Measurements from ENCODE around the gene LGALS16.
"Not testable (repeated sequence)": the region's sequence is repeated elsewhere in the genome, so short reads cannot be mapped to it uniquely, and the experiment has no call there.

LGALS16 gene, protein sequence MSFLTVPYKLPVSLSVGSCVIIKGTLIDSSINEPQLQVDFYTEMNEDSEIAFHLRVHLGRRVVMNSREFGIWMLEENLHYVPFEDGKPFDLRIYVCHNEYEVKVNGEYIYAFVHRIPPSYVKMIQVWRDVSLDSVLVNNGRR

DNA sequence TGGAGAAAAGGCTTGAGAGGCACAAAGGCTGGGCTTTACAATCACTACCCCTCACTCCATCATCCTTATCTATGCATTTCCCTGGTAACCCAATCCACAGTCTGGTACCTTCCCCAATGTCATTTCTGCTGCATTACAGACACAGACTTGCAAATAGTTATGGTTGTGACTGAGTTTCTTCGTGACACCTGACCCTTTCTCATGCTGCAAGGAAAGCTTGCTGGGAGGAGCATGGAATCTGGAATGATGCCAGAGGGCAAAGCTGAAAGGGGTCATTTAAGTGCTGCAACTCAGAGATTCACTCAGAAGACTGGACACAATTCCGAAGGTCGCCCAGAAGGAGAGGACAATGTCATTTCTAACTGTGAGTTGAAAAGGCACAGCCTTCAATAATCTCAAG, at the start of gene LGALS16:
LGALS16 (plus strand) TSS at position 301 of the 400 bp plus-strand sequence; CDS start at position 350, 49 bp downstream.
- DNase-seq: no peak

DNA sequence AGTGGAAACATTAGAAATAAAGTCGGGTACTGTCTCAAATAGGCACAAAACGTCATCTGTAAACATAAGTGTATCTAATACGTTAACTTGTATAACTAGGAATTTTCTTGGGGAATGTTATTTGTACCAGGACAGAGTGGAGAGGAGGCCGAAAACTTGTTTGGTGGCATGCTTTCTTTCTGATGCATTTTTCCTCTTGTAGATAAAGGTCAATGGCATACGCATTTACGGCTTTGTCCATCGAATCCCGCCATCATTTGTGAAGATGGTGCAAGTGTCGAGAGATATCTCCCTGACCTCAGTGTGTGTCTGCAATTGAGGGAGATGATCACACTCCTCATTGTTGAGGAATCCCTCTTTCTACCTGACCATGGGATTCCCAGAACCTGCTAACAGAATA, 48.7 kb upstream of the LGALS16 start:
- DNase-seq: no peak

DNA sequence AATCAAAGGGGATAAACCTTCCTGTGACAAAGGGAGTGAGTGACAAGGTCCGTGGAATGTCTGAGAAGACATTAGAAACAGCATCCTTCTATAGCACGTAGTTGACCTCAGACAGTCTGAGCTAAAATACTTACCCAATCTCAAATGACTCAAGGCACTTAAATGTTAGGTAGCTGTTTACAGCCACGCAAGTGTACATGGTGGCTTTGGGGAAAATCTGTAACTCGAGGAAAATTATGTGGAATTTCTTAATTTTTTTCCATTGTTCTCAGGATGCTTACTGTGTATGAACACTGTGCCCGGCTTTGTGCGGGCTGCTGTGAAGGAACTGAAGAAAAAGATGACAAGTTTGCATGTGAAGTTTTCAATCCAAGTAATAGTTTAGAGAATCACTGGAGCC, 48.2 kb upstream of the LGALS16 start:
- DNase-seq: no peak

DNA sequence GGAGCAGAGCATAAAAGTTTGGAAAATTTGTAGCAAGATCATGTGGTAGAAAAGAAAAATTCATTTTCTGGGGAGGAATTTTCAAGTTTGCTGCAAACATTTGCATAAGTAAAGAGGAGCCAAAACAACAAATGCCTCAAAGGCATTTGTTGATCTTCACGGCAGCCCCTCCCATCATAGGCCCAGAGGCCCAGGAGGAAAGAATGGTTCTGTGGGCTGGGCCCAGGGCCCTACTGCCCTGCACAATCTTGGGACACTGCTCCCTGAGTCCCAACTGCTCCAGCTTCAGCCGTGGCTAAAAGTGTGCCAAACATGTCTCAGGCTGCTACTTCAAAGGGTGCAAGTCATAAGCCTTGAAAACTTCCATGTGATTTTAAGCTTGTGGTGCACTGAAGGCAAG, 42.1 kb upstream of the LGALS16 start:
- no peak for DNase-seq

DNA sequence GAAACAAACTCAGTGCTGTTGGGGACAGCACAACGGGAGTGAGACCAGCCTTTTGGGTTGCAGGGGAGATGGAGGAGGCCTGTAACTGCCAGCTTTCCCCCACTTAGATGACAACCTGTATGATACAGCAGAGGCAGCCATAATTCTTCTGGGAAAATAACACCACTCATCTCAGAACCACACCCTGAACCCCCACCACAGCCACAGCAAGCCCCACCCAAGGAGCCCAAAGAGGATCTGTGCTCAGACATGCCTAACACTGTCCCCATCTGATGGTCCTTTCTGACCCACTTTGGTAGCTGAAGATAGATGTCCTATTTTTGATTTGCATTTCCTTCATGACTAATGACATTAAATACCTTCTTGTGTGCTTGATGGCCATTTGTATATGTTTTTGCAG, 38.0 kb upstream of the LGALS16 start:
- DNase-seq: no peak

DNA sequence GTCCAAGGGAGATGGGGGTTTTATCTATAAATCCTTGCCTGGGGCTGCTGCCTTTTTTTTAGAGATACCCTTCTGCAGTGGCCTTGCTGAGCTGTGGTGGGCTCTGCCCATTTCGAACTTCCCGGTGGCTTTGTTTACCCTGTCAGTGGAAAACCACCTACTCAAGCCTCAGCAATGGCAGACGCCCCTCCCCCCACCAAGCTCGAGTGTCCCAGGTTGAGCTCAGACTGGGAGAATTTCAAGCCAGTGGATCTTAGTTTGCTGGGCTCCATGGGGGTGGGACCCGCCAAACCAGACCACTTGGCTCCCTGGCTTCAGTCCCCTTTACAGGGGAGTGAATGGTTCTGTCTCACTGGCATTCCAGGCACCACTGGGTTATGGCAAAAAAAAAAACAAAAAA, 31.8 kb upstream of the LGALS16 start:
- no peak for DNase-seq

DNA sequence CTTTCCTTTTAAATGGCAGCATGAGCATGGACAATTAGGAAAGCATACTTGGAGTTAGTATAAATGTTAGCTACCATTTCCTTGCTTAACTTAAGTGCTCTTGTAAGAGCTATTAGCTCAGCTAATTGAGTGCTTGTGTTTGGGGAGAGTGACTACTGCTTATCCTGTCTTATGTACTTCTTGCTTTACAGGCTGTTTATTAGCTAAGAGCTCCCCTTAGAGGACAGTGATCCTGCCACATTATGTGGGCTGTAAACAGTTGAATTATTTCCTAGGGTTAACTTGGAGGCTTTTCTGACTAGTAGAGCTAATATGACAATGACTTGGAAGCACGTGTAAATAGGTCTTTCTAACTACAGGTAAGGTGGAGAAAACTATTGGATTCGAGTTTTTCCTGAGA, 28.1 kb upstream of the LGALS16 start:
- peak in 1 of 3 donors; percentile 27 for DNase-seq

DNA sequence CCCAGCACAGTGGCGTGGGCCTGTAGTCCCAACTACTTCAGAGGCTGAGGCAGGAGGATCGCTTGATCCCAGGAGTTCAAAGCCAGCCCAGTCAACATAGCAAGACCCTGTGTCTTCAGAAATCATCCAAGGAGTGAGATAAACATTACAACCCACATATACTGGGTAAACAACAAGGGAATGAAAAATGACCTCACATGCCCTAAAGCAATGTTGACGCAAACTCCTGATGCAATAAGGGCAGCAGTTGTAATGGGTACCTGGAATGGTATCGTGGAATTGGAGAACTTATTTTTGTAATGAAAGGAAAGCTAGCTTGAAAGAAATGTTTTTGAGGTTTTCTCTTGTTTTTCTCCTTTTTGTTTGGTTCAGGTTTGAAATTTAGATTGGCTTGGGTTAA, 24.5 kb upstream of the LGALS16 start:
- no peak for DNase-seq

DNA sequence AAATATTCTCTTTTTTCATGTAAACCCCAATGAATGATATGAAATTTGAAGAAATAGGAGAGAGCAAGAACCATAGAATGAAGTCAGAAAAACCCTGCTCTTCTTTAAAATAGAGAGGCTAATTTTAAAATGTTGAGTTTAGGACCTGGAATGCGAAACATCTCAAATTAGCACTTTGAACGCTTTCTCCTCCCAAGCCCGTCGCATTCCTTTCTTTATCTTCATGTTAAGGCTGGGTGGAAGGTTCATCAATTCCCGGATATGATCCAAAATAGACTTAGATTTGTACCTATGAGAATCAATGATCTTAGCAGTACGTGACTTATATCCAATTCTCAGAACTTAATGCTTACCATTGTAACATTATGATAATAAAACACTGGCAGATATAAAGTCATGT, 24.1 kb upstream of the LGALS16 start:
- no peak for DNase-seq

DNA sequence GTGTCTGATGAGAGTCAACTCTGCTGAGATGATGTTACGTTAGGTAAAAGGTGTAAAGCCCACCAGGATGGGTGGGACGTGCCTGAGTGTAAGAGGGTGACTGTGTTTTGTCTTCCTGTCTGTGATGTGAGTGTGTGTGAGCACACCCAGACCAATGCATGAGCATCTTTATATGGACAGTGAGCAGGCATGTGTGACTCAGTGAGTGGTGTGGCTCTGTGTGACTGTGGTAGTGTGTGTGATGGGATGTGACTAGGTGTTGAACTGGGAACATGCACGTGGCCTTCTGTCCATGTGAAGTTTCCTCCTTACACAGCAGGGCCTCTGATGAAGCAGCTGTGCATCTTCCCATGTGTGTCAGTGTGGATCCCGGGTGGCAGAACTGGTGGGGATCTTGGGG, 17.8 kb upstream of the LGALS16 start:
- peak; percentile 1 to 43 (median 9) for DNase-seq

DNA sequence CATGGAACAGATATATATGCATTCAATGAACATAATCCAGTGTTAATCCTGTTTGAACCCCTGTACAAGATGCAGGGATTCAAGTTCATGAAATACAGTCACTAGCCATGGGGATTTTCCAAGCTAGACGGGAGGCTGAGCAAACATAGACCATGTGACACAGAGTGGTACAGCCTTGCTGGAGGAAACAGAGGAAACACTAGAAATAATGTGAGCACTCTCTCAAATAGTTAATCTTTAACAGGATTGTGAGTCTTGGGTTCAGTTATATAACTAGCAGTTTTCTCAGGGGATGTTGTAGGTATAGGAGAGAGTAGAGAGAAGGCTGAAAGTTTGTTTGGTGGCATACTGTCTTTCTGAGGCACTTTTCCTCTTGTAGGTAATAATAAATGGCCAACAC, 13.9 kb upstream of the LGALS16 start:
- no peak for DNase-seq

DNA sequence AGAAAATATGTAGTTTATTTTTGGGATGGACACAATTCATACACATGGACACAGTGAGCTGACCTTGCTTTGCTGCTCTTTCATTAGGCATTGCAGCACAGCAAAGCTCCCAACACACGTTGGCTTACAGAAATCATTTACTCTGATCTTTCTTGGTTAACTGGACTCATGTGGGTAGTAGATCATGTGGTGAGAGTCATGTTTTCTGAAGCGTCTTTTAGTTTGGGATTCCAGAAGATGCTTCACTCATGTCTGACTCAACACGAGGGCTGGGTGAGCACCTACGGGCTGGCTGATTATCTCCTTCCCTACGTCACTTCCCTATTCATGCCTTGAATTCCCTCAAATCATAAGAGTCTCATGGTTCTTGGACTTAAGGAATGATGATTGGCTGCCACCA, 12.1 kb upstream of the LGALS16 start:
- DNase-seq: no peak

DNA sequence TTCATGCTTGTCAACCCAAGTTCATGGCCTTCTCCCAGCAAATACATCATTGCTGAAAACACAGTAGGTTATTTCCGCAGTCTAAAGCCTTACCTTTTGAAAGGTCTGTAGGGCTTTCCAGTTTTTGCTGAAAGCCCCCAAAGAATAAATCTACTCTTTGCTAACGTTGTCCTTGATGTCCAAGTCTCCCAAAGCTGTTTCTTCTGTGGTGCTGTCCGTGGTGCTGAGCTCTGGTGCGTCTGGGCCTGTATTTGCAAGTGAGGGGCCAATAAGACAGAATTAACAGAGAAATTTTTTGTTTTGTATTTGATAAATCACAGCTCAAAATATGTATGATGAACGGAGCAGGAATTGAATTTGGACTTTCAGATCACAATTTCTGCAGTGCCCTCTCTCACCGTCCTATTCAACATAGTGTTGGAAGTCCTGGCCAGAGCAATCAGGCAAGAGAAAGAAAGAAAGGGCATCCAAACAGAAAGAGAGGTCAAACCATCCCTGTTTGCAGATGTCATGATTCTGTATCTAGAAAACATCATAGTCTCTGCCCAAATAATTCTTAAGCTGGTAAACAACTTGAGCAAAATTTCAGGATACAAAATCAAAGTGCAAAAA, 9.8 kb upstream of the LGALS16 start:
- DNase-seq: peak in 2 of 3 donors; percentile 24 to 45

DNA sequence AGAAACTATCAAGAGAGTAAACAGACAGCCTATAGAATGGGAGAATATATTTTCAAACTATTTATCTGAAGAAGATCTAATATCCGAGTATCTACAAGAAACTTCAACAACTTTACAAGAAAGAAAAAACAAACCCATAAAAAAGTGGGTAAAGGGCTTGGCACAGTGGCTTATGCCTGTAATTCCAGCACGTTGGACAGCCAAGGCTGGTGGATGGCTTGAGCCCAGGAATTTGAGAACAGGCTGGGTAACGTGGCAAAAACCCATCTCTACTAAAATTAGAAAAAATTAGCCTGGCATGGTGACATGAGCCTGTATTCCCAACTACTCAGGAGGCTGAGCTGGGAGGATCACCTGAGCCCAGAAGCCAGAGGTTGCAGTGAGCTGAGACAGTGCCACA, 7.8 kb upstream of the LGALS16 start:
- no peak for DNase-seq

DNA sequence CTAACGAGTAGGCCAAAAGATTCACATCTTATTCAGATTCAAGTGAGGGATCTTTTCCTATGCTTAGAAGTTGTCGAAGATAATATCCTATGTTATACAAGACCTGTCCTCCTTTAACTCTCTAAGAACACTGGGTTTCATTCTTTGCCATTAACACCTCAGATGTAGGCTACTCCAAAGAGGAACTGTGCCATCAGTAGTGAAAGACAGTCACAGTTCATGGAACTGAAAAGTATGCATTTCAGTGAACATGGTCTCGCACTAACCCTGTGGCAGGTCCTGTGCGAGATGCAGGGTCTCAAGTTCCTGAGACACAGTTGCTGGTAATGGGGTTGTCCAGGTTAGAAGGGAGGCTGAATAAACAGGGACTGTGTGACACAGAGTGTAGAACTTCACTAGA, 4.1 kb downstream of the LGALS16 start:
- DNase-seq: no peak

DNA sequence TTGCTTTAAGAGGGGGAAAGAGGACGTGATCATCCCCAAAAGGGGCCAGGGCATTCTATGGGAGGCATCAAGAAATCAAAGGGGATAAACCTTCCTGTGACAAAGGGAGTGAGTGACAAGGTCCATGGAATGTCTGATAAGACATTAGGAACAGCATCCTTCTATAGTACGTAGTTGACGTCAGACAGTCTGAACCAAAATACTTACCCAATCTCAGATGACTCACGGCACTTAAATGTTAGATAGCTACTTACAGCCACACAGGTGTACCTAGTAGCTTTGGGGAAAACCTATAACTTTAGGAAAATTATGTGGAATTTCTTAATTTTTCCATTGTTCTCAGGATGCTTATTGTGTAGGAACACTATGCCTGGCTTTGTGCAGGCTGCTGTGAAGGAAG, 4.9 kb downstream of the LGALS16 start:
- no peak for DNase-seq

DNA sequence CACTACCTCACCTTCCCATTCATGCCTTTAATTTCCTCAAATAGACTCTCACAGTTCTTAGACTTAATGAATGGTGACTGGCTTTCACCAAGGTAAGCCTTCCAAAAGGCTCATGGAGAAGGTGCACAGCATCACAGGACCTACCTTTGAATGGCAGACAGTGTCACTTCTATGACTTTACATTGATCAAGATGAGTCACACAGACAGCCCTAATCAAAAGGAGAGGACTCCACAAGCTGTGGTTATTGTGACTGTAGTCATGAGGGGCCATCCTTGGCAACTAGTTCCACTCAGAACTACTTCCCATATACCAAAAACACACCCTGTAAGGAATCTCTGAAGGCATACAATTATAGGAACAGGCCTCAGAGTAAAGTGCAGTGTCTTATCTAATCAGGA, 5.9 kb downstream of the LGALS16 start:
- DNase-seq: no peak

DNA sequence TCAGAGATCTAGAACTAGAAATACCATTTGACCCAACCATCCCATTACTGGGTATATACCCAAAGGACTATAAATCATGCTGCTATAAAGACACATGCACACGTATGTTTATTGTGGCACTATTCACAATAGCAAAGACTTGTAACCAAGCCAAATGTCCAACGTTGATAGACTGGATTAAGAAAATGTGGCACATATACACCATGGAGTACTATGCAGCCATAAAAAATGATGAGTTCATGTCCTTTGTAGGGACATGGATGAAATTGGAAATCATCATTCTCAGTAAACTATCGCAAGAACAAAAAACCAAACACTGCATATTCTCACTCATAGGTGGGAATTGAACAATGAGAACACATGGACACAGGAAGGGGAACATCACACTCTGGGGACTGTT, 14.1 kb downstream of the LGALS16 start:
- DNase-seq: not testable (repeated sequence)

DNA sequence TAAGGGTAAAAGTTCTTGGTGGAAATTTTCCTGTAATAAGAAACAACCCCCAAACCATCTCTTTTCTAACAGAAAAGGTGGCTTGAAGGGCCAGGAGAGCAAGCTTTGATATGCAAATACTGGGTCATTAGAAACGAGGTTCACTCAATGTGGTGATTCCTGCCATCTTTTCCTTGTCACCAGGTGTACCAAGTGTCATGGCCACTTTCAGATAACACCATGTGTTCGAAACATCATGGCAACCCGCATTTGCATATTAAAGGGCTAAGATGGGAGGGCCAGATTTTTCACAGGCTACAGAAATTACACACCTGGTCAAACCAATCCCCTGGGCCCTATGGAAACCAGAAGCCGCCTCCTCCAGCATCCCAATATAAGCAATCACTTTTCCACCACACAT, 15.3 kb downstream of the LGALS16 start:
- DNase-seq: no peak

DNA sequence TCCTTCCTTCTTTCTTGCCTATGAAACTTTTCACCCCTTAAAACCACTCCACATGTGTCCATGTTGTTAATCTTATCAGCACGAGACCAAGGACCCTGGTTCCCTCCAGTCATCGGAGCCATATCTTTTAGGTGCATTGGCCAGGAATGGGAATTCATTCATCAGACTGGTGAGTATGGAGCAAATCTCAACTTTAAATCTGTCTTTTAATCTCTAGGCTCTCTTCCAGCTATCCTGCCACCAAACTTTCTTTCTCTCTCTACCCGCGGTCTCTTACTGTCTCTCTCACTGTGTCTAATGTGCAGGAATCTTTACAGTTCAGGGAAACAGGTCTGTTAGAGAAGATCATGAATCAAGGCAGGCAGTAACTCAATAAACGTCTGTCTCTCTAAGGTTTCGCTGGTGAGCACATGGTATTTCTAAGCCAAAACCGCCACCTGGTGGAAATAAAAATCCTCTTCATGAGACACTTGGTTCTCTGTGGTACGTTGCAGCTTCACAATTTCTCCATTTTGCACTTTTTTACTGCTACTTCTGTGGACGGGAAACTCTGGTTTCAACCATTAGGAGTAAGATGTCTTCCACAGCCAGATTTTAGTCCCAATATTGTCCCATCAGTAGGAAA, 16.1 kb downstream of the LGALS16 start:
- peak; percentile 76 to 80 (median 76) for DNase-seq

DNA sequence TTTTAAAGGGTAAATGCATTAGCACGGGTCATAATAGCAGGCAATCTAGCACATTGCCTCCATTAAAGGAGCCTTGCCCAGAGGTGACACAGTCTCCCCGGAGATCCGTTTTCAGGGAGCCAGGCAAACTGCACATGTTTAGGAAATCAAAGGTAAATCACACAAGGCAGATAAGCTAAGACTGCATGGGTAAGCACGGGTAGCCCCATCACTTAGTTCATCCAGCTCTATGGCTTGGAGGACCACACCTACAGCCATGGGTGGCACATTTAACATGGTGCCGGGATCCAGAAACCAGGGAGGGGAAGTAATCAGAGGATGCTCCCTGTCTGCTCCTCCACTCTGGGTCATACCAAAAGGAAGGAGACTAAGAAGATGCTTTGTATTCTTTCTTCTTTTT, 16.8 kb downstream of the LGALS16 start:
- DNase-seq: no peak

DNA sequence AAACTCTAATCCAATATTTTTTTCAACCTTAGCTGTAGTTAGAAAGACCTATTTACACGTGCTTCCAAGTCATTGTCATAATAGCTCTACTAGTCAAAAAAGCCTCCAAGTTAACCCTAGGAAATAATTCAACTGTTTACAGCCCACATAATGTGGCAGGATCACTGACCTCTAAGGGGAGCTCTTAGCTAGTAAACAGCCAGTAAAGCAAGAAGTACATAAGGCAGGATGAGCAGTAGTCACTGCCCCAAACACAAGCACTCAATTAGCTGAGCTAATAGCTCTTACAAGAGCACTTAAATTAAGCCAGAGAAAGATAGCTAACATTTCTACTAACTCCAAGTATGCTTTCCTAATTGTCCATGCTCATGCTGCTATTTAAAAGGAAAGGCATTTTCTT, 18.1 kb downstream of the LGALS16 start:
- peak in 1 of 3 donors; percentile 18 for DNase-seq

DNA sequence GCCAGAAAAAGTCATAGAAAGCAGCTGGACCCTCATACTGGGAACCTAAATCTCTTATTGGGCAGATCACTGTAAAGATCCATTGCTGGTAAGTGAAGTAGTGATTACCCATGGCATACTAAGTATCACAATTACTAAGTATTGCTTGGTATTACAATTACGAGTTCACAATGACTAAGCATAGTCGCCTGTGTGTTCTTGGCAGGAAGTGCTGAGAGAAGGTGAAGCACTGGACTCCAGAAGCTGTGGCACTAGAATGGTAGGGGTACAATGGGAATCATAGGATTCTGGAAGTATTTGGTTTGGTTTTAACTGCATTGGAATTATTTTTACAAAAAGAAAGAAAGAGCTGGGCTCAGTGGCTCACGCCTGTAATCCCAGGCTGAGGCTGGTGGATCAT, 20.3 kb downstream of the LGALS16 start:
- DNase-seq: no peak

DNA sequence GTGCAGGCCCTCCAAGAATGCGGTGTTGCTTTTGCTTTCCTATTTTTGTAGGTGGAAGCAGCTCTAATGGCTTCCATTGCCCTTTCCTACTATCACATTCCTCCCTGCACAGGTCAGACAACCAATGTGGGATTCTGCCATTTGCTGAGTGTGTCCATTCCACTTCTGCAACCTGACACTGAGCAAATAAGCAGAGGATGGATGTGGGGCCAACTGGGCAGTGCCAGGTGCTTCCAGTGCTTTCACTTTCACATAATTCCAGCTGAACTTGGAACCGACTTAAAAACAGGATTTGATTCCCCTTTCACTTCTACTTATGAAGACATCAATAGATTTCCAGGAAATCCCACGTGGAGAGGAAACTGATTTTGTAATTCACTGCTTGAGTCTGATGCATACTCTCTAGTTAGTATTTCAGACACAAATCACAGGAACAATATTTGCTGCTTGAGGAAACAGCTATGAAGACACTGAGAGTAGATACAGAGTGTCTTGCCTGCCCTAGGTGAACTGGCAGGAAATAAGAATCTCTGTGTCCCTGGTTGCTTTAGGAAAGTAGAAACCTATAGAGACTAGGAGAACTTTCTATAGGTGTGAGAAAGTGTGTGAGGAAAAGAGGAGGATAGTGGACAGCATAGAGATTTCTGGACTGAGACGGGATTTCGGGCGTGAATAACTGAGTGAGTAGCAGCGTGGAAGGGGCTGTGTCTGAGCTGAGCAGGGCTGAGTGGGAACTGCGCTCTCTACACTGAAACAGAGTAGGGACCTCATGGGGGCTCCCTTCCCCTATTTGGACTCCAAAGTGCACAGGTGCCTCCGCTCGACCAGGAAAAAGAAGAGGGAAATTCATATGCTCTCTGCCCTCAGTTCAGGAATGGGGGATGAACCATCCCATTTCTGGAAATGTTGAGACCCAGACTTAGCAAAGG, 22.5 kb downstream of the LGALS16 start:
- peak; percentile 26 to 65 (median 38) for DNase-seq

Data from suppressor macrophage treated with lipopolysaccharide for 1 hour (primary cell).